Measurements from ENCODE around the gene RUNX2. TPM values are rescaled to one million over a fixed set of nuclear protein-coding genes. Genes with fewer than 3 reads are reported as not detected.

Gene RUNX2
- total RNA-seq, 2 experiments from 2014 or later, result 0.27 to 0.44 TPM

GRCh38 chr6:45696738-45697137 lies 368.6 kb downstream of the RUNX2 start:
- Histone ChIP-seq H4K20me1 (ENCODE audit: insufficient read depth, low read length) (no peaks in the 10 kb centered on the region), H3K4me1 (ENCODE audit: insufficient read depth, low read length, poor library complexity, severe bottlenecking) (no peaks in the 10 kb centered on the region), H3K4me2 (ENCODE audit: low read length) (no peak overlapping the region), H3K9me3 (ENCODE audit: low read length) (no peaks in the 10 kb centered on the region), H3K27ac (ENCODE audit: low read depth, low read length, poor library complexity, severe bottlenecking) (no peak overlapping the region), H3K4me3 (ENCODE audit: low read depth, low read length, poor library complexity, severe bottlenecking) (no peak overlapping the region), H3K79me2 (ENCODE audit: insufficient read depth, low read depth, low read length) (no peaks in the 10 kb centered on the region), H3K36me3 (ENCODE audit: insufficient read depth, low read length) (no peaks in the 10 kb centered on the region), H3K9me2 (ENCODE audit: insufficient read depth, low read length) (no peaks in the 10 kb centered on the region), H2AFZ (ENCODE audit: low read length) (no peak overlapping the region)
- intact Hi-C loops (cut with micrococcal nuclease; ENCODE audit: unreplicated experiment), result no loop called here
- POLR2A ChIA-PET, result interaction anchor here (0.6 to 1.6 kb wide), 2 partner anchors 11 to 254 kb away, joined by 3 to 5 read pairs; no protein-coding TSS in a partner anchor
- TF ChIP-seq CTCF (conservative IDR thresholded peaks at IDR 0.05; ENCODE audit: low read length) (no peak), EZH2phosphoT487 (IDR thresholded peaks at IDR 0.05; ENCODE audit: borderline replicate concordance, low read depth, low read length) (no peak)
- CTCF ChIA-PET (ENCODE audit: unreplicated experiment), result no interaction called here
- DNase-seq (ENCODE audit: low spot score), result no peak
- no TSS peak for BruUV-seq (replicated peaks)

- no peaks in the 10 kb centered on the region for H3K4me1 ChIP-seq (ENCODE audit: insufficient read depth, low read length, poor library complexity, severe bottlenecking)
- no peaks in the 10 kb centered on the region for H3K36me3 ChIP-seq (ENCODE audit: insufficient read depth, low read length)
- no peak for DNase-seq (ENCODE audit: low spot score)
- H3K27ac ChIP-seq (ENCODE audit: low read depth, low read length, poor library complexity, severe bottlenecking), result no peak overlapping the region
- no peak overlapping the region for H3K4me2 ChIP-seq (ENCODE audit: low read length)
- no peak overlapping the region for H2AFZ ChIP-seq (ENCODE audit: low read length)
- ChIA-PET CTCF (ENCODE audit: unreplicated experiment) (no interaction called here), POLR2A (interaction anchor here (0.6 to 1.6 kb wide), 2 partner anchors 10 to 253 kb away, joined by 3 to 5 read pairs; no protein-coding TSS in a partner anchor)
- no TSS peak for BruUV-seq (replicated peaks)
- H4K20me1 ChIP-seq (ENCODE audit: insufficient read depth, low read length), result no peaks in the 10 kb centered on the region
- intact Hi-C loops (cut with micrococcal nuclease; ENCODE audit: unreplicated experiment), result no loop called here
- TF ChIP-seq EZH2phosphoT487 (IDR thresholded peaks at IDR 0.05; ENCODE audit: borderline replicate concordance, low read depth, low read length) (no peak), CTCF (conservative IDR thresholded peaks at IDR 0.05; ENCODE audit: low read length) (no peak)
- no peaks in the 10 kb centered on the region for H3K9me2 ChIP-seq (ENCODE audit: insufficient read depth, low read length)
- H3K79me2 ChIP-seq (ENCODE audit: insufficient read depth, low read depth, low read length), result no peaks in the 10 kb centered on the region
- no peaks in the 10 kb centered on the region for H3K9me3 ChIP-seq (ENCODE audit: low read length)
- H3K4me3 ChIP-seq (ENCODE audit: low read depth, low read length, poor library complexity, severe bottlenecking), result no peak overlapping the region
Observed at GRCh38 chr6:45697605-45698004, 369.5 kb downstream of the RUNX2 start.

- BruUV-seq (replicated peaks), result no TSS peak
- Histone ChIP-seq H3K4me3 (ENCODE audit: low read depth, low read length, poor library complexity, severe bottlenecking) (no peak overlapping the region), H3K4me1 (ENCODE audit: insufficient read depth, low read length, poor library complexity, severe bottlenecking) (no peaks in the 10 kb centered on the region), H3K36me3 (ENCODE audit: insufficient read depth, low read length) (no peaks in the 10 kb centered on the region), H3K27ac (ENCODE audit: low read depth, low read length, poor library complexity, severe bottlenecking) (no peak overlapping the region), H4K20me1 (ENCODE audit: insufficient read depth, low read length) (no peaks in the 10 kb centered on the region), H3K79me2 (ENCODE audit: insufficient read depth, low read depth, low read length) (no peaks in the 10 kb centered on the region), H3K9me2 (ENCODE audit: insufficient read depth, low read length) (no peaks in the 10 kb centered on the region), H3K4me2 (ENCODE audit: low read length) (no peak overlapping the region), H3K9me3 (ENCODE audit: low read length) (no peaks in the 10 kb centered on the region), H2AFZ (ENCODE audit: low read length) (no peak overlapping the region)
- ChIA-PET POLR2A (interaction anchor here (1.6 kb wide), 1 partner anchor 9 kb away, joined by 5 read pairs; no protein-coding TSS in a partner anchor), CTCF (ENCODE audit: unreplicated experiment) (no interaction called here)
- TF ChIP-seq EZH2phosphoT487 (IDR thresholded peaks at IDR 0.05; ENCODE audit: borderline replicate concordance, low read depth, low read length) (no peak), CTCF (conservative IDR thresholded peaks at IDR 0.05; ENCODE audit: low read length) (no peak)
- intact Hi-C loops (cut with micrococcal nuclease; ENCODE audit: unreplicated experiment), result no loop called here
- no peak for DNase-seq (ENCODE audit: low spot score)
Observed at GRCh38 chr6:45698046-45698445, 369.9 kb downstream of the RUNX2 start.

Data from OCI-LY7 (cell line).